ENCODE results near the gene FGF19.
A peak's percentile ranks its signal among the peaks of the same experiment; 100 is the strongest.

FGF19 gene

GRCh38 chr11:69730500-69730899, 26.7 kb upstream of the FGF19 start:
- H3K4me1 Mint-ChIP-seq = peaks cover 2% of the 10 kb centered on the region
- peaks cover 25% of the 10 kb centered on the region for H3K27me3 Mint-ChIP-seq
- DNase-seq (ENCODE audit: low spot score in 2 of 2) (no peak), ATAC-seq (ENCODE audit: low read depth) (no peak)
- H3K4me3 Mint-ChIP-seq = no peak overlapping the region
- H3K9me3 Mint-ChIP-seq = peaks cover 10% of the 10 kb centered on the region
- no peaks in the 10 kb centered on the region for H3K36me3 Mint-ChIP-seq
- no peak overlapping the region for H3K27ac Mint-ChIP-seq

GRCh38 chr11:69729252-69729651, 25.4 kb upstream of the FGF19 start:
- H3K36me3 Mint-ChIP-seq = no peaks in the 10 kb centered on the region
- ATAC-seq (ENCODE audit: low read depth) (no peak), DNase-seq (ENCODE audit: low spot score in 2 of 2) (no peak)
- peaks cover 31% of the 10 kb centered on the region for H3K27me3 Mint-ChIP-seq
- no peak overlapping the region for H3K4me3 Mint-ChIP-seq
- H3K27ac Mint-ChIP-seq = no peak overlapping the region
- peaks cover 7% of the 10 kb centered on the region for H3K9me3 Mint-ChIP-seq
- H3K4me1 Mint-ChIP-seq = peaks cover 2% of the 10 kb centered on the region

- DNase-seq (ENCODE audit: low spot score in 2 of 2) (no peak), ATAC-seq (ENCODE audit: low read depth) (no peak)
- Mint-ChIP-seq H3K4me3 (no peak overlapping the region), H3K36me3 (no peaks in the 10 kb centered on the region), H3K9me3 (no peaks in the 10 kb centered on the region), H3K27ac (no peak overlapping the region), H3K27me3 (peaks cover 35% of the 10 kb centered on the region), H3K4me1 (peaks cover 2% of the 10 kb centered on the region)
These were observed 23.4 kb upstream of the FGF19 start for GRCh38 chr11:69727266-69727665.

GRCh38 chr11:69726481-69726880, 22.7 kb upstream of the FGF19 start:
- Mint-ChIP-seq H3K27me3 (peaks cover 34% of the 10 kb centered on the region), H3K27ac (no peak overlapping the region), H3K4me3 (no peak overlapping the region), H3K9me3 (no peaks in the 10 kb centered on the region), H3K4me1 (peaks cover 2% of the 10 kb centered on the region), H3K36me3 (no peaks in the 10 kb centered on the region)
- DNase-seq (ENCODE audit: low spot score in 2 of 2) (no peak), ATAC-seq (ENCODE audit: low read depth) (no peak)

GRCh38 chr11:69726019-69726418, 22.2 kb upstream of the FGF19 start:
- Mint-ChIP-seq H3K4me1 (peaks cover 2% of the 10 kb centered on the region), H3K27ac (no peak overlapping the region), H3K4me3 (no peak overlapping the region), H3K36me3 (no peaks in the 10 kb centered on the region), H3K27me3 (peaks cover 36% of the 10 kb centered on the region), H3K9me3 (no peaks in the 10 kb centered on the region)
- DNase-seq (ENCODE audit: low spot score in 2 of 2) = no peak
- no peak for ATAC-seq (ENCODE audit: low read depth)

GRCh38 chr11:69721745-69722144, 17.9 kb upstream of the FGF19 start:
- no peaks in the 10 kb centered on the region for H3K36me3 Mint-ChIP-seq
- no peak overlapping the region for H3K4me3 Mint-ChIP-seq
- H3K4me1 Mint-ChIP-seq = no peaks in the 10 kb centered on the region
- DNase-seq (ENCODE audit: low spot score in 2 of 2) (no peak), ATAC-seq (ENCODE audit: low read depth) (no peak)
- H3K9me3 Mint-ChIP-seq = no peaks in the 10 kb centered on the region
- no peak overlapping the region for H3K27ac Mint-ChIP-seq
- H3K27me3 Mint-ChIP-seq = peaks cover 34% of the 10 kb centered on the region

- ATAC-seq (ENCODE audit: low read depth) (no peak), DNase-seq (ENCODE audit: low spot score in 2 of 2) (no peak)
- H3K9me3 Mint-ChIP-seq = no peaks in the 10 kb centered on the region
- no peaks in the 10 kb centered on the region for H3K4me1 Mint-ChIP-seq
- H3K36me3 Mint-ChIP-seq = no peaks in the 10 kb centered on the region
- H3K4me3 Mint-ChIP-seq = no peak overlapping the region
- no peak overlapping the region for H3K27ac Mint-ChIP-seq
- H3K27me3 Mint-ChIP-seq = peaks cover 32% of the 10 kb centered on the region
These were observed 17.3 kb upstream of the FGF19 start for GRCh38 chr11:69721106-69721505.

- no peak overlapping the region for H3K4me3 Mint-ChIP-seq
- DNase-seq (ENCODE audit: low spot score in 2 of 2) (no peak), ATAC-seq (ENCODE audit: low read depth) (no peak)
- H3K27ac Mint-ChIP-seq = no peak overlapping the region
- H3K36me3 Mint-ChIP-seq = no peaks in the 10 kb centered on the region
- H3K27me3 Mint-ChIP-seq = peaks cover 24% of the 10 kb centered on the region
- H3K4me1 Mint-ChIP-seq = no peaks in the 10 kb centered on the region
- H3K9me3 Mint-ChIP-seq = no peaks in the 10 kb centered on the region
These were observed 15.1 kb upstream of the FGF19 start for GRCh38 chr11:69718912-69719311.

- Mint-ChIP-seq H3K4me1 (no peaks in the 10 kb centered on the region), H3K27ac (no peak overlapping the region), H3K9me3 (no peaks in the 10 kb centered on the region), H3K4me3 (no peak overlapping the region), H3K27me3 (peaks cover 26% of the 10 kb centered on the region), H3K36me3 (no peaks in the 10 kb centered on the region)
- peak; percentile 93 for ATAC-seq (ENCODE audit: low read depth)
- peak in 1 of 2 donors; percentile 32 for DNase-seq (ENCODE audit: low spot score in 2 of 2)
These were observed 14.3 kb upstream of the FGF19 start for GRCh38 chr11:69718147-69718546.

- peaks cover 20% of the 10 kb centered on the region for H3K27me3 Mint-ChIP-seq
- peaks cover under 1% of the 10 kb centered on the region for H3K9me3 Mint-ChIP-seq
- no peak overlapping the region for H3K27ac Mint-ChIP-seq
- peaks cover under 1% of the 10 kb centered on the region for H3K4me1 Mint-ChIP-seq
- no peak for ATAC-seq (ENCODE audit: low read depth)
- H3K4me3 Mint-ChIP-seq = no peak overlapping the region
- H3K36me3 Mint-ChIP-seq = no peaks in the 10 kb centered on the region
- DNase-seq (ENCODE audit: low spot score in 2 of 2) = no peak
These were observed 13.3 kb upstream of the FGF19 start for GRCh38 chr11:69716891-69717747.

- peaks cover 6% of the 10 kb centered on the region for H3K4me1 Mint-ChIP-seq
- DNase-seq (ENCODE audit: low spot score in 2 of 2) (no peak), ATAC-seq (ENCODE audit: low read depth) (no peak)
- no peaks in the 10 kb centered on the region for H3K36me3 Mint-ChIP-seq
- H3K27ac Mint-ChIP-seq = no peak overlapping the region
- H3K4me3 Mint-ChIP-seq = no peak overlapping the region
- H3K9me3 Mint-ChIP-seq = peaks cover 1% of the 10 kb centered on the region
- H3K27me3 Mint-ChIP-seq = peaks cover 14% of the 10 kb centered on the region
These were observed 12.3 kb upstream of the FGF19 start for GRCh38 chr11:69716099-69716498.

- Mint-ChIP-seq H3K9me3 (peaks cover 3% of the 10 kb centered on the region), H3K27ac (no peak overlapping the region), H3K27me3 (peaks cover 15% of the 10 kb centered on the region), H3K36me3 (no peaks in the 10 kb centered on the region), H3K4me3 (no peak overlapping the region), H3K4me1 (peaks cover 6% of the 10 kb centered on the region)
- ATAC-seq (ENCODE audit: low read depth) (no peak), DNase-seq (ENCODE audit: low spot score in 2 of 2) (no peak)
These were observed 11.6 kb upstream of the FGF19 start for GRCh38 chr11:69715446-69715845.

GRCh38 chr11:69711822-69712801, 8.3 kb upstream of the FGF19 start:
- H3K36me3 Mint-ChIP-seq = no peaks in the 10 kb centered on the region
- peak; percentile 42 for ATAC-seq (ENCODE audit: low read depth)
- H3K4me1 Mint-ChIP-seq = peaks cover 6% of the 10 kb centered on the region

GRCh38 chr11:69708736-69709401, 5.0 kb upstream of the FGF19 start:
- no peaks in the 10 kb centered on the region for H3K36me3 Mint-ChIP-seq
- H3K27ac Mint-ChIP-seq = no peak overlapping the region
- peaks cover 6% of the 10 kb centered on the region for H3K4me1 Mint-ChIP-seq
- peaks cover 10% of the 10 kb centered on the region for H3K27me3 Mint-ChIP-seq
- no peak overlapping the region for H3K4me3 Mint-ChIP-seq
- no peak for ATAC-seq (ENCODE audit: low read depth)
- H3K9me3 Mint-ChIP-seq = peaks cover 3% of the 10 kb centered on the region
- DNase-seq (ENCODE audit: low spot score in 2 of 2) = no peak

More at GRCh38 chr11:69711822-69712801, 8.3 kb upstream of the FGF19 start:
- Mint-ChIP-seq H3K4me3 (no peak overlapping the region), H3K9me3 (peaks cover 3% of the 10 kb centered on the region), H3K27me3 (peaks cover 8% of the 10 kb centered on the region), H3K27ac (no peak overlapping the region)
- no peak for DNase-seq (ENCODE audit: low spot score in 2 of 2)

Data from memory B cell (primary cell).